Lower leg skin (tissue), 4 donors: ENCODE results near the gene MFSD2A. TPM values are rescaled to one million over a fixed set of nuclear protein-coding genes. Genes with fewer than 3 reads are reported as not detected.

Experiments
- DNase-seq, 2 donors: peaks; one replicate each; pipeline ENCODE4 v3.0.0-alpha.2; 2019; ENCODE audit warnings: low spot score in 2 of 2
- H3K4me3 ChIP-seq: fragments of 200-600 bp; sonication (generic); 2 replicates; pipeline ENCODE4 v1.5.1; 2017; ENCODE audit warnings: mild to moderate bottlenecking, low read depth; ENCODE audit not compliant: poor library complexity, severe bottlenecking
- POLR2A ChIP-seq, 2 donors: fragments of 450-650 bp; IDR thresholded peaks; one replicate each; pipeline ENCODE4 v1.6.1; 2016 to 2017; ENCODE audit warnings: antibody characterized with exemption in 2 of 2, mild to moderate bottlenecking in 1 of 2, moderate library complexity in 1 of 2
- WGBS, 2 donors: methylation state at CpG; one replicate each; pipeline ENCODE4 v1.1.5; 2018; 5-methylcytosine and 5-hydroxymethylcytosine counted together
- intact Hi-C: fragments of 100-400 bp; cut with DNase I; formaldehyde crosslinking; loops from one replicate; pipeline ENCODE4 v1.15.0; 2023; ENCODE audit warnings: low total_unique reads
- total RNA-seq, 4 donors: library from RNA; depleted of rRNA; stranded (reverse); fragments of >200 nt; gene quantifications; one replicate each; pipeline ENCODE4 v1.1.0, GENCODE V29; 2016
- TF ChIP-seq, protein P1 (sequence below), 3 donors: fragments of 450-650 bp; IDR thresholded peaks; one replicate each; pipeline ENCODE4 v1.5.1; 2016; ENCODE audit warnings: antibody characterized with exemption in 3 of 3, mild to moderate bottlenecking in 3 of 3, moderate library complexity in 2 of 3

The MFSD2A gene
- total RNA-seq, 4 donors from 2014 or later: 103 to 209 (median 131) TPM

DNA sequence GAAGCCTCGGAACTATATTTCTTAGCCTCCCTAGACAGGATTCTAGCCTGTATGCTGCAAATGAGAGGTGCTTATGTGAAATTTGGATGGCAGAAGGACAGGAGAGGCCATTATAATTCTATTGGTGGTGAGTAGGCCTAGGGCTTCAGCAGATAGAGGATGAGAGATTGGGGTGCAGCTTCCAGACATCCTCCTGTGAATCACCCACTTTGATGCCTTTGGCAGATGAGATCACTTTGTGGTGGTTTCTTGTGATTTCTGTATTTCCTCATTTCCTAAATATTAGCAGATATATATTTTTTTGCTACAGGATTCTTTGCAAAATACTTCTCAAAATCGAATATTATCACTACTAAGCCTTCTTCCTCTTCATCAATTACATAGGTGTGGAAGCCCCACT lies 37.3 kb downstream of the MFSD2A start:
- TF ChIP-seq, protein P1, sequence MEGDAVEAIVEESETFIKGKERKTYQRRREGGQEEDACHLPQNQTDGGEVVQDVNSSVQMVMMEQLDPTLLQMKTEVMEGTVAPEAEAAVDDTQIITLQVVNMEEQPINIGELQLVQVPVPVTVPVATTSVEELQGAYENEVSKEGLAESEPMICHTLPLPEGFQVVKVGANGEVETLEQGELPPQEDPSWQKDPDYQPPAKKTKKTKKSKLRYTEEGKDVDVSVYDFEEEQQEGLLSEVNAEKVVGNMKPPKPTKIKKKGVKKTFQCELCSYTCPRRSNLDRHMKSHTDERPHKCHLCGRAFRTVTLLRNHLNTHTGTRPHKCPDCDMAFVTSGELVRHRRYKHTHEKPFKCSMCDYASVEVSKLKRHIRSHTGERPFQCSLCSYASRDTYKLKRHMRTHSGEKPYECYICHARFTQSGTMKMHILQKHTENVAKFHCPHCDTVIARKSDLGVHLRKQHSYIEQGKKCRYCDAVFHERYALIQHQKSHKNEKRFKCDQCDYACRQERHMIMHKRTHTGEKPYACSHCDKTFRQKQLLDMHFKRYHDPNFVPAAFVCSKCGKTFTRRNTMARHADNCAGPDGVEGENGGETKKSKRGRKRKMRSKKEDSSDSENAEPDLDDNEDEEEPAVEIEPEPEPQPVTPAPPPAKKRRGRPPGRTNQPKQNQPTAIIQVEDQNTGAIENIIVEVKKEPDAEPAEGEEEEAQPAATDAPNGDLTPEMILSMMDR (IDR thresholded peaks at IDR 0.05): no peak
- TF ChIP-seq POLR2A (IDR thresholded peaks at IDR 0.05): no peak
- H3K4me3 ChIP-seq: no peak overlapping the region
- 73 to 75% methylated on average over 2 of the region's 2 CpGs for WGBS, 2 donors
- no peak for DNase-seq
- intact Hi-C loops: no loop called here

DNA sequence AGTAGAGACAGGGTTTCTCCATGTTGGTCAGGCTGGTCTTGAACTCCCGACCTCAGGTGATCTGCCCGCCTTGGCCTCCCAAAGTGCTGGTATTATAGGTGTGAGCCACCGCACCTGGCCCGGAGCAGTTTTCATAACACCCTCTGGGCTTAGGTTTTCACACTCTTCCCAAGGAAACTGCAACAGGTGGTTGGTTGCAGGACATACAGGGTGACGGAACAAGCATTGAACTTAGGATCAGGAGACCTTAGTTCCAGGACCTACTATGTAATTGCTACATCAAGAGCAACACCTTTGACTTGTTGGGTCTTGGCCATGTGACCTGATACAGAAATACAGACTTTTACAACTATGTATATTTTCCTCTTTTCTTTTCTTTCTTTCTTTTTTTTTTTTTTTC lies 37.9 kb downstream of the MFSD2A start:
- WGBS, 2 donors: 91 to 93% methylated on average over 5 of the region's 5 CpGs

DNA sequence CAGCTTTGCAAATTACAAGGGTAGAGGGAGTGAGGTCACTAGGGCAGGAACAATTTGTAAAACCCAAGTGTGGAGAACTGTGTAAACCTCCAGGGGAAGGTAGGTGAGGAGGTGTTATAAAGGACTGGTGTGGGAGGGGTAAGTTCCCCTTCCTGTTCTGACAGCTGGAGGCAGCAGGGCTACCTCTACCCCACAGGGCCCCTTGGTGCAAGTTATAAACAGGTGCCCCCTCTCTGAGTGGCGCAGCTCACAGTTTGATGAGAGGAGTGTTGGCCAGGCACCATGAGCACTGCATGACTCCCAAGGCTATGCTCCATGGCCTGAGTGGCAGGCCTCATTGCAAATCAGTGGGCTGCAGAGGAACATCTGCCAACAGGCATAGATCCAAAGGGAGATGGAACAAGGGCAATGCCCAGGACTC lies 41.0 kb downstream of the MFSD2A start:
- intact Hi-C loops: no loop called here
- no peak for DNase-seq
- H3K4me3 ChIP-seq: no peak overlapping the region
- TF ChIP-seq, protein P1 (IDR thresholded peaks at IDR 0.05): no peak
- TF ChIP-seq POLR2A (IDR thresholded peaks at IDR 0.05): no peak
- WGBS, 2 donors: 78 to 100% methylated on average over 1 of the region's 1 CpG

More for the DNA sequence above, 37.9 kb downstream of the MFSD2A start:
- no peak overlapping the region for H3K4me3 ChIP-seq
- no peak for DNase-seq
- TF ChIP-seq POLR2A (IDR thresholded peaks at IDR 0.05): no peak
- TF ChIP-seq, protein P1 (IDR thresholded peaks at IDR 0.05): no peak
- intact Hi-C loops: no loop called here

DNA sequence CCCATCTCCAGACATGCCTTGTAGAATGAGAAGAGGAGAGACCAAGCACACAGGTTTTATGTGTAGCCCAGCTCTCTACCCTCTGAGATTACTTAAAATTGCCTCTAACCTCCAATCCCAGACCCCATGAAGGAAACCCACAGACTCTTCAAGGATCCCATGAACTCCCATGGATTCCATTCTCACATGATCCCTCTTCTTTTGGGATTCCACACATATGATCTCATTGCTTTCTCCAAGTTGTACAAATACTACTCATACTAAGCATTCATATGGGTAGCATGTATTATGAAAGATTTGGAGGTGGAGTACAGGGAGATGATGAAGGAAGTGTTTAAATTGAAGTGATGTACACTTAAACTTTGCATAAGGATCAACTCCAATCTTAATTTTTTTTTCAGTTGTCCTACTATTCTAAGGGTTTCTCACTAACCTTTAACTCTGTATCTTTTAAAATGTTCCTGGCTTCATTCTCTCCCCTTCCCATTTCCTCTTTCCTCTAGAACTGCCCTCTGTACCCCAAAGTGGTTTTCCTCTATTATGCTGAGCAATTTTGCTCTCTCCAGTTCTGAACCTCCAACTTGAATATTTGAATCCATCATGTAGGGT lies 41.6 kb downstream of the MFSD2A start:
- no peak for DNase-seq
- H3K4me3 ChIP-seq: no peak overlapping the region
- intact Hi-C loops: no loop called here
- TF ChIP-seq POLR2A (IDR thresholded peaks at IDR 0.05): no peak
- TF ChIP-seq, protein P1 (IDR thresholded peaks at IDR 0.05): no peak

DNA sequence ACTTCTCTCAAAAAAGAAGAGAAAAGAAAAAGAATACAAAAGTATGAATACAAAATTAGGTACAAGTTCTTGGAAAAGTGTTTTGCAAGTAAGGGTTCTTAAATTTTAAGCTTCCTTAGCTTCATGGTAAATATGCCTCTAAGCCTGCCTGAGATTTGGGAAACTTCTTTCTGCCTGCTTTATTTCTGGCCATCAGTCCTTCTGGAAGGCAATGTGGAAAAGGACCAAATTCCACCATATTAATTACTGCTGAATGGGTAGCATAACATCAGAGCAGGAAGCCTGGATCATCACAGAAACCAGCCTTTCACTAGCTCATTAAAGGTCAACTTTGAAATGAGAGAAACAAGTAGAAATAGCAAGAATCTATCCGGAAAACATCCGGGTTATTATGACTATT lies 46.5 kb downstream of the MFSD2A start:
- intact Hi-C loops: no loop called here
- TF ChIP-seq POLR2A (IDR thresholded peaks at IDR 0.05): no peak
- TF ChIP-seq, protein P1 (IDR thresholded peaks at IDR 0.05): no peak
- DNase-seq: no peak
- H3K4me3 ChIP-seq: no peak overlapping the region
- 43 to 47% methylated on average over 2 of the region's 2 CpGs for WGBS, 2 donors
